Endometrial microvascular endothelial cells (primary cell): ENCODE data around the gene USP35. TPM values are rescaled to one million over a fixed set of nuclear protein-coding genes. Genes with fewer than 3 reads are reported as not detected.

Experiments
- in situ Hi-C: cut with HindIII; loops from 2 replicates; pipeline ENCODE4 v1.10.0; 2017; ENCODE audit warnings: low sequenced_read_pairs, low pct_unique_long_range_greater_than_20kb; ENCODE audit errors: inconsistent ontology term
- total RNA-seq: library from RNA; depleted of rRNA; stranded (reverse); fragments of >200 nt; gene quantifications from one replicate; pipeline ENCODE4 v1.2.3, GENCODE V29; 2015; ENCODE audit errors: inconsistent ontology term

Gene USP35
- total RNA-seq, 1 donor from 2014 or later = 7.9 TPM

DNA sequence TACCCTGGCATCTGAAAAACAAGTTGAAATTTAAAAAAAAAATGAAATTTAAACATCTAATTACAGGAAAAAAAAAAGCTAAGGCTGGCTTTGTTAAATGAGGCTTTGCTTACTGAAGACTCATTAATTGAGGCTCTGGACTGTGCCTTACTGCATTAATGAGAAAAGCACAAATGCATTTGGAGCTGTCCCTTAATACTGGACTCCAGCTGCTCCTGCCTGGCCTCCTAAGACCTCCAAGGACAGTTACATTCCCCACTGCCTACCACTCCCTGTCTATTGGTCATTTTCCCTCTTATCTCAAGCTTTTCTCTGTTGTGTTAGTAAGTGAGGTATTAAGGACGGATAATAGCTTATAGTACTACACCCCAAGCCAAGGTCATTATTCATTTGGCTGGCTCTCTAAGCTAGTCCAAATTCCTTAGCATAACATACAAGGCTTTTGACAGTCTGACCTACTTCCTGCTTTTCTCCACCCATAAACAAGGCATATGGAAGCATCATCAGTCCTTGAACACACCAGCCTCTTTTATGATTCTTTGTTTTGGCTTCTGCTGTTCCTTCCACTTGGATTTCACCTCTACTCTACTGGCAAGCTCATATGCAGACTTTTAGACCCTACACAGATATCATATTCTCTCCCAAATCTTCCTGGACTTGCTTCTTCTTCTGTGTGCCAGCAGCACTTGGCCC lies 62.5 kb downstream of the USP35 start:
- in situ Hi-C loops = no loop called here

- in situ Hi-C loops = no loop called here
Measured at GRCh38 chr11:78253797-78254196, 65.1 kb downstream of the USP35 start.

GRCh38 chr11:78254268-78254667 lies 65.5 kb downstream of the USP35 start:
- in situ Hi-C loops = no loop called here

DNA sequence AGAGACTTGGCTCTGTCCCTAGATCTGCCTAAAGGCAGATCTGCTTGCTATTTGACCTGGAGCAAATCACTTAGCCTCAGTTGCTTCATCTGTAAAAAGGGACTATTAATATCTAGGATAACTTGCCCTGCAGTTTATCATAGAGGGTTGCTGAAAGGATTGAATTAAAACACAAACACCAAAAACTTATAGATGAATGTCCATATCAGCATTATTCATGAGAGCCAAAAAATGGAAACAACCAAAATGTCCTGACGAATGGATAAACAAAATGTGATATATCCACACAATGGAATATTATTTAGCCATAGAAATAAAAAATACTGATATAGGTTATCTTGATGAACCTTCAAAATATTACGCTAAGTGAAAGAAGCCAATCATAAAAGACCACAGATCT lies 67.2 kb downstream of the USP35 start:
- in situ Hi-C loops = no loop called here

DNA sequence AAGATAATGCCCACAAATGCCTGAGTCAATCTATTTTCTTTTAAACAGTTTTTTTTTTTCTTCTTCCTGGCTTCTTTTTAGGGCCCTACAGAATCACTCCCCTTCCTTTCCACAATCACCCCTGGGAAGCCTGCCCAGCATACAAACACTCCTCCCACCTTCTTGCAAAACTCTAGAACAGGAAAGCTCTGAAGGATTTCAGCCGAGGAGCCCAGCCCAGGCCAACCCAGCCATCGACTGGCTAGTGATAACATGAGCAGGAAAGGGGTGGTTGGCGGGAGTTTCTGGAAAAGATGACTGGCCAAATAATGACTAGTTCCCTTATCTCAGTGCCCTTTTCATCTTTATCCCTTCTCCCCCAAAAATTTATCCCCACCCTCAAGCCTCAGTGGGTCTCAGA lies 68.2 kb downstream of the USP35 start:
- in situ Hi-C loops = no loop called here

GRCh38 chr11:78257654-78258053 lies 68.9 kb downstream of the USP35 start:
- in situ Hi-C loops = no loop called here

- in situ Hi-C loops = no loop called here
Measured at GRCh38 chr11:78259777-78260487, 71.2 kb downstream of the USP35 start.

GRCh38 chr11:78261367-78261766 lies 72.6 kb downstream of the USP35 start:
- in situ Hi-C loops = no loop called here

DNA sequence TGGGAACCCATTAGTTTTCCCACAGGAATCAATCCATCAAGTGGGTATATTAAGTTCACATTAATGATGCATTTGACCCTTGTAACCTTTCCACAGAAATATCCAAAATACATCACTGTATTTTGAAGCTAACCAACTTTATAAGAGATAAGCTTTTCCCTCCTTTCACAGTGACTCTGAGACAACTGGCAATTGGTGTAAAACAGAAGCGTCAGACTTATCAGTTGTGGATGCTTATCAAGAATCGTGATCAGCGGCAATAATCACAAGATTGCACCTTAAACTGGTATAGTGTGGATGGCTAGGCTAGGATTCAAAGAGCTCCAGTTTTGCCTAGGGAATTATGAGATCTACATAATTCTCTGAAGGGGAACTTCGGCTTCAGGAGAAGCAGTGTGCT lies 73.1 kb downstream of the USP35 start:
- in situ Hi-C loops = no loop called here

GRCh38 chr11:78262238-78262637 lies 73.5 kb downstream of the USP35 start:
- in situ Hi-C loops = no loop called here

DNA sequence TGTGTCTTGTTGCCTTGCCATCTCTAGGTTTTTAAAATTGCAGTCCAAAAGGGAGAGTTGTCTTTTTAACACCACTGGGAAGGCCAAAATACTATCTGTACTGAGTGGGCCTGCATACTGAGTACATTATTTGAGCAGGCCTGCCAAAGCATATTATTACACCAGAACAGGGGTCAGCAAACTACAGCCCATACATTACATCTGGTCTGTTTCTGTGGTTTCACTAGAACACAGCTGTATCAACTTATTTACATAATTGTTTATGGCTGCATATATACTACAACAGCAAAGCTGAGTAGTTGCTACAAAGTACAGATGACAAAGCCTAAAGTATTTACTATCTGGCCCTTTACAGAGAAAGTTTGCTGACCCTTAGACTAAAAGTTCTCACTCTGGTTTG lies 74.0 kb downstream of the USP35 start:
- in situ Hi-C loops = no loop called here

Other genes starting within 250 kb of the USP35 start
- 23.5 TPM for gene INTS4, start 194.3 kb upstream of the USP35 start, total RNA-seq
- 1.7 TPM for gene KCTD14, start 165.6 kb upstream of the USP35 start, total RNA-seq
- not detected for gene THRSP, start 125.1 kb upstream of the USP35 start, total RNA-seq
- gene NDUFC2, start 109.1 kb upstream of the USP35 start, total RNA-seq = 149 TPM
- 57.9 TPM for gene ALG8, start 49.3 kb upstream of the USP35 start, total RNA-seq
- gene KCTD21, start 293 bp upstream of the USP35 start, total RNA-seq = 8.1 TPM
- gene GAB2, start 228.9 kb downstream of the USP35 start, total RNA-seq = 16.8 TPM